ENCODE results near the gene SHC3.

SHC3 gene

GRCh38 chr9:89154651-89155336 lies 23.8 kb downstream of the SHC3 start:
- DNase-seq (ENCODE audit: low read depth) = no peak

DNA sequence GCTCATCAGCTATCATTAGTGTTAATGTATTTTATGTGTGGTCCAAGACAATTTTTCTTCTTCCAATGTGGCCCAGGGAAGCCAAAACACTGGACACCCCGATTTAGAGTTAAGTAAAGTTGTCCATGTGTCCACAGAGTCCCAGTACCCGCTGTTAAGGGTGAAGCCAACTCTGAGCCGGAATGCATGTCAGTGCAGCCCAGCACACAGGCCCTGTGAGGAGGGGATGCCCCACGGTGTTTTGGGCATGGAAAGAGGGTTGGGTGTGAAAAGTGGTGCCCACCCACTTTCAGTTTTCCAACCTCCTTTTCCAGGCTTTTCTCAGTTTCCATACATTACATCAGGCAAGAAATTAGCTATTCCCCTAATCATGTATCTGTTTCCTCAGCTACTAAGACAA lies 24.4 kb downstream of the SHC3 start:
- no peak for DNase-seq (ENCODE audit: low read depth)

DNA sequence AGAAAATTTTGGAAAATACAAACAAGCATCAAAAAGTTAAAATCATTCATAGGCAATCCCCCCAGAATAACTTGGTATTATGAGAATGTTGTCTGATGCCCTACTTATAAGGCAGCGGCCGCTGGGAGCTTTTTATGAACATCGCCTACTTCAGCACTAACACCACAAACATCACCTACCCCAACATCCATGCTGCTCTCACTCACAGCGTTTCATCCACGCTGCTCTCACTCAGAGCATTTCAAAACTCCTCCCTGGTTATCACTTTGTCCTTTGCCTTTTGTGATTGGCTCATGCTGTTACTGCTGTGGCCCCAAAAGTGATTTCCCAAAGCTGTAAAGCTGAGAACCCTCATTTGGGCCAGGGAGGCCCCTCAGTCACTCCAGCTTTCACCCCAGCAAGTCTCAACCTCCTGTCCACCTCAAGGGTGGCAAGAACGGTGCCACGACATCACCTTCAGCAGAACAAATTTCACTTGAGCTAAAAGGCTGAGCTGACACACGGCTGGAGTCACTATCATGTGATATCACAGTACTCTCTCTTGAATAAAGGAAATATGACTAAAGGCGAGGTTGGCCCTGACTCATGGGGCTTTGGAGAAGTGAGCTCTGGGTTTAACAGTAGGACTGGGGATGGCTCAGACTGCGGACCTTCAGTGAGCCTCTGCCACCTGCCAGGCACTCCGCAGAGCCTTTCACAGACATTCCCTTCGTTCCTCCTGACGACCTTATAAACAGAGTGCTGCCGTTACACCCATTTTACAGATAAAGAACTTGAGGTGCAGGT lies 25.2 kb downstream of the SHC3 start:
- no peak for DNase-seq (ENCODE audit: low read depth)

- no peak for DNase-seq (ENCODE audit: low read depth)
Measured at GRCh38 chr9:89149726-89150125, 28.9 kb downstream of the SHC3 start.

- DNase-seq (ENCODE audit: low read depth) = no peak
Measured at GRCh38 chr9:89145097-89145496, 33.5 kb downstream of the SHC3 start.

DNA sequence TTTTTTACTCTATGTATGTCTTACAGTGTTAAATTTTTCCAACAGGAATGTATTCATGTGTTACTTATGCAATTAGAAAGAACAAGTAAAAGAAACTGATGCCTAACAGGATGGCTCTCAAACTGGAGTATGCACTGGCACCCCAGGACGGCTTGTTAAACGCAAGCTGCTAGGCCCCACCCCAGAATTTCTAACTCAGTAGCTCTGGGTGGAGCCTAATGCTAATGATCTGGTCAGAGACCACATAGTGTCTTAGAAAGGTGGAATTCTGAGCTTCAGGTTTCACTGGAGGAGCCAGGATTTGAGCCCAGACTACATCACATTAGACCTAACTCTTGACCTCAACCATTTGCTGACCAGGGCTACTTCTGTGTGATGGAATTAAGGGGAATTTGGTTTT lies 34.4 kb downstream of the SHC3 start:
- DNase-seq (ENCODE audit: low read depth) = no peak

DNA sequence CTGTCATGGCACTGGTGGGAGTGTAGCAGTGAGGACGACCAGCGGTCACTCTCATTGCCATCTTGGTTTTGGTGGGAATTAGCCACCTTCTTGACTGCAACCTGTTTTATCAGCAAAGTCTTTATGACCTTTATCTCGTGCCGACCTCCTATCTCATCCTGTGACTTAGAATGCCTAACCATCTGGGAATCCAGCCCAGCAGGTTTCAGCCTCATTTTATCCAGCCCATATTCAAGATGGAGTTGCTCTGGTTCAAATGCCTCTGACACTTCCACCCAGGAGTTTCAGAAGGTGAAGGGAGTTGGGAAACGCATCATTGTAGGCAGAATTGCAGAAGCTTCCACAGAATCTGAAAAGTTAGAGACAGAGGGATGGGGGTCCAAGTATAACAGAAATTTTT lies 35.4 kb downstream of the SHC3 start:
- no peak for DNase-seq (ENCODE audit: low read depth)

DNA sequence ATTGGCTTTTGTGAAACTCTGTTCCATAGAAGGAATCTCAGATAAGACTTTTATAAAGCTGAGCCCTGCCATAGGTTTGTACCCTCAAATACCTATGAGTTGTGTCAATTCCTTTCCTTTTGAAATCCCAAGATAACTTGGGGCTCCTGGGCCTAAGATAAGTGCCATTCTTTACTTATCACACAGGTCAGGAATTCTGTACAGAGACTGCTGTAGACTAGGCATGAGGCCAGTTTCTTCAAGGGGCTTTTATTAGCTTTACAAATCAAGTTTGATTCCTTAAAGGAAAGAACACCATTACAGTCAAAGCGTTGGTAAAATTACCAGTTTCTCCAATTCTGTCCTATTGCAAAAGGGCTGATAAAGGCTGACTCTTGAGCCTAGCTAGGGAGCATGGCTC lies 39.2 kb downstream of the SHC3 start:
- DNase-seq (ENCODE audit: low read depth) = no peak

DNA sequence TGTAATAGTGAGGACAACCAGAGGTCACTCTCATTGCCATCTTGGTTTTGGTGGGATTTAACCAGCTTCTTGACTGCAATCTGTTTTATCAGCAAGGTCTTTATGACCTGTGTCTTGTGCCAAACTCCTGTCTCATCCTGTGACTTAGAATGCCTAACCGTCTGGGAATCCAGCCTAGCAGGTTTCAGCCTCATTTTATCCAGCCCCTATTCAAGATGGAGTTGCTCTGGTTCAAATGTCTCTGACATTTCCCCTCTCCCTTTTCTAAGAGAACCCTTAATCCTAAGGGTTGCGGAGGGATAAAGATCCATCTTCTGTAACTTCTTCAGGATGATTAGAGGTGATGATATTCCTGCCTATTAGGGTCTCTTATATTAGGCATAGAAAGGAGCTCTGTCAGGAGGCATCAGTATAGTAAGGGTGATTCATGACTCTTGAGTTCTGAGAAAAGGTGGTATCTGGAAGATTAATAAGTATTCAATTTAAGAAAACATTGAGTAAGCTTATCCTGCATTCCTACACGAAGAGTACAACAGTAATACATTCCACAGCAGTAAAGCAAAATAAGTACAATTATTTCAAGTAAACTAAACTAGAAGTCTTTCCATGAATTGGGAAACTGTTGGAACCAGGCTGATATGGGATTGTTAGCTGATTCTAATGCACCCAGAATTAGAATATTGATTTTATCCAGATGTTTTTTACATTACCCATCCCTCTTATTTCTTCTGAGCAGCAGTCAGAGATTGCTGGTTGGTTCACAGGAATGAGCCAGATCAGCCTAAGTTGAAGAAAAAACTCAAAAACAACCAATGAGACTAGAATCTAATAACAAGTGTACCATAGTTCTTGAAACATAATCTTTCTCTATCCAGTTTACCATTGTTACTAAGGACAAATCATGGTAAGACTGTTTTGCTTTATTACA lies 39.9 kb downstream of the SHC3 start:
- DNase-seq (ENCODE audit: low read depth) = no peak

DNA sequence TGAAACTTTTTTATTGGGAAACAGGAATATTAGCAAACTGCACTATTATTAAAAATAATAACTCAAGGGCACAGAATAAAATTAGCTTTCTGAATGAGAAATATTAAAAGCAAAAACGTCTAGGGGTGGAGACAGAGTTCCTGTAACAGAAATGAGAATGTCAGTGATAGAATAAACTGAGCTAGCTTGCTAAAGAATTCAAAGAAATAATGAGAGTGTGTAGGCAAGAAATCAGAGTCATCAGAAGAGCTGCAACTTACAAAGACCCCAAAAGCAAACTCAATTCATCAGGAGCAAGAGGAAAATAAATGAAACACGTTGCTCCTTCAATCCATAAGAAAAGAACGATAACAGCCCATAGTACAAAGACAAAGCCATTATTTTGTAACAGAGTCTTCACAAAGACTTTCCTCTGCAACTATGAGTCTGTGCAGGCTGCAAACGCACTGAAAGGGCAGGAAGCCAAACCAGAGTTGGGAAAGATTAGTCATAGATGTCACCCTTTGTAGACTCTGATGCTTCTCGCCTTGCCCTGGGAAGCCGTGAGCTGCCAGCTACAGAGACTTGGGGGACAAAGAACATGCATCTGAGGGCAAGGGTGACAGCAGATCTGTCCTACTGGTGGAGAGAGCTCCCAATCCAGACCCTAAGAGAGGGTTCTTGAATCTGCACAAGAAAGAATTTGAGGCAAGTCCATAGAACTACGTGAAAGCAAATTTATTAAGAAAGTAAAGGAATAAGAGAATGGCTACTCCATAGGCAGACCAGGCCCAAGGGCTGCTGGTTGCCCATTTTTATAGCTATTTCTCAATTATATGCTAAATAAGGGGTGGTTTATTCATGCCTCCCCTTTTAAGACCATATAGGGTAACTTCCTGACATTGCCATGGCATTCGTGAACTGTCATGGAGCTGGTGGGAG lies 40.8 kb downstream of the SHC3 start:
- no peak for DNase-seq (ENCODE audit: low read depth)

DNA sequence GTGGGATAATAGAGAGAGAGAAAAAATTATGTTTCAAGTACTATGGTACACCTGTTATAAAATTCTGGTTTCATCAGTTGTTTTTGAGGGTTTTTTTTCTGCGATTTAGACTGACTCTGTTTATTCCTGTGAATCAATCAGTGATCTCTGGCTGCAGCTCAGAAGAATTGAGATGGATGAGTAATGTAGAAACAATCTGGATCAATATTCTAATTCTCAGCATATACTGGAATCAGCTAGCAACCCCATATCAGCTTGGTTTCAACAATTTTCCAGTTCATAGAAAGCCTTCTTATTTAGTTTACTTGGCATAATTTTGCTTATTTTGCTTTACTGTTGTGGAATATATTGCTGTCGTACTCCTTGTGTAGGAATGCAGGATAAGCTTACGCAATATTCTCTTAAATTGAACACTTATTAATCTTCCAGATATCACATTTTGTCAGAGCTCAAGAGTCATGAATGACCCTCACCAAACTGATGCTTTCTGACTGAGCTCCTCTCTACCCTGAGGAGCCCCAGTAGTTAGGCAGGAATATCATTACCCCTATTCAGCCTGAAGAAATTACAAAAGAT lies 42.9 kb downstream of the SHC3 start:
- DNase-seq (ENCODE audit: low read depth) = no peak

DNA sequence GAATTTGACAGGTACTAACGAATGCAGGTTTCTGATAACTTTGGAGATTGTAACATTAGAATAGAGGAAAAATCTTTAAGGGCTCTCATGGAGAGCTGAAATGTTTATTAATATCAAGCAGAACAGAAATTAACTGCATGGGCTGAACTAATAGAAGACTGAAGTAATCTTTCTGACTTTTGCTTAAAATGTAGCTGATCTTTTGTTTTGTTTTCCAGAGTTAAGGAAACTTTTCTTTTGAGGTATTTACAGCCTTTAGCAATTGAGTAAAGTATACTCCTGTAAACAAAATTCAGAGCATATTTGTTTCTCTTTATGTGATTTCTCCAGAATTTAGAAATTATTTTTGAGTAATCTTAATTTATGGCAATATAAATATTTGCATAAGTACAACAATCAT lies 43.9 kb downstream of the SHC3 start:
- DNase-seq (ENCODE audit: low read depth) = no peak

GRCh38 chr9:89122949-89123348 lies 55.7 kb downstream of the SHC3 start:
- DNase-seq (ENCODE audit: low read depth) = no peak

DNA sequence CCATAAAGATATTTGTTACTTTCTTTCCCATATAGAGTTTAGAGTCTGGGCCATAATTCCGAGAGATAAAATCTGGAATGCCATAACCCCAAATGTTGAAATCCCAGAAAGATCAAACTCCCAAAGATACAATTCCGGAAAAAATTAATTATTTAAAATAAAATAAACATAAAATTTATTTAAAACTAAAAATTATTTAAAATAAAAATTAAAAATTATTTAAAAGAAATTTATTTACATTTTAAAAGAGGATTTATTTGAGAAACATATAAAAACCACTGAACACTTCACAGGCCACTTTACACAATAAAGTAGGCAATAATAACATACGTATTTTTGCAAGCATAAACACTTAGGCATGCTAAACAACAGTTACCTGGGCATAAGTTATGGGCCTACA lies 57.9 kb downstream of the SHC3 start:
- no peak for DNase-seq (ENCODE audit: low read depth)

DNA sequence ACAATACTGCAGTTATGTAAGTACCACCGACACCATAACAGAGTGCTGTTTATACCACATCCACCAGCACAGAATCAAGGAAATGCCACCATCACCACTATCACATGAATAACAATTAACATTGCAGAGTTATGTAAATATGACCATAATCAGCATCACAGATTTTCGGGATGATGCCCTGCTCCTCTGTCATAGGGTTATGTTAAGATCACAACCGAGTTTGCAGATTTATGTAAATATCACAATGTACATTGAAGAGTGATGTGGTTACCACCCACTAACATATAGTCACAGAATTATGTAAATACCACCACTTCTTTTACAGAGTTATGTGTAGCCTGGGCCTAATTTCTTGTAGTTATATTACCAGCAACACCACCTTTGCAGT lies 61.8 kb downstream of the SHC3 start:
- no peak for DNase-seq (ENCODE audit: low read depth)

GRCh38 chr9:89116064-89116804 lies 62.4 kb downstream of the SHC3 start:
- no peak for DNase-seq (ENCODE audit: low read depth)

- no peak for DNase-seq (ENCODE audit: low read depth)
Measured at GRCh38 chr9:89115426-89115825, 63.2 kb downstream of the SHC3 start.

DNA sequence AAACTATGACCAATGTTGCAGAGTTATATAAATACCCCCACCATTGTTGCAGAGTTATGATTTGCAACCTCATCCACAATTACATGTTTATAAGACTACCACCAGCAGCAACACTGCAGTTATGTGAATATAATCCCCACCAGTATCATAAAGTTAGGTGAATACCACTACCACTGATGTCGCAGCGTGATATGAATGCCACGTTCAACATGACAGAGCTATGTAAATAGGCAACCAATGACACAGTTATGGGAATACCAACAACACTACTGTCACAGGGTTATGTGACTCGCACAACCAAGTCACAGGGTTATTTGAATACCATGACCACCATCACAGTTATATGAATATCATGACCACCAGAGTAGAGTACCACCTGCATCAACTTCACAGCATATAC lies 63.9 kb downstream of the SHC3 start:
- DNase-seq (ENCODE audit: low read depth) = no peak

DNA sequence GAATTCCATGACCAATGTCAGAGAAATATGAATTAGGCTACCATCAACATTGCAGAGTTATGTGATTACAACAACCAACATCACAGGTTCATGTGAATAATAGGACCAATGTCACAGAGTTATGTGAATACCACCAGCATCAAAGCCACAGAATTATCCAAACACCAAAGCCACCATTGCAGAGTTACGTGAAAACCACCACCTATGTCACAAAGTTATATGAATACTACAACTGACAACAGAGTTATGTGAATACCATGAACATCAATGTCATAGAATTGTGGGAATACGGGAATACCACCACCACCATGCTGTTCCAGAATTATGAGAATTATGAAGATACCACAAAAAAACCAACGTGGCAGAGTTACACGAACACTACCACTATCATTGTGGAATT lies 64.8 kb downstream of the SHC3 start:
- DNase-seq (ENCODE audit: low read depth) = no peak

DNA sequence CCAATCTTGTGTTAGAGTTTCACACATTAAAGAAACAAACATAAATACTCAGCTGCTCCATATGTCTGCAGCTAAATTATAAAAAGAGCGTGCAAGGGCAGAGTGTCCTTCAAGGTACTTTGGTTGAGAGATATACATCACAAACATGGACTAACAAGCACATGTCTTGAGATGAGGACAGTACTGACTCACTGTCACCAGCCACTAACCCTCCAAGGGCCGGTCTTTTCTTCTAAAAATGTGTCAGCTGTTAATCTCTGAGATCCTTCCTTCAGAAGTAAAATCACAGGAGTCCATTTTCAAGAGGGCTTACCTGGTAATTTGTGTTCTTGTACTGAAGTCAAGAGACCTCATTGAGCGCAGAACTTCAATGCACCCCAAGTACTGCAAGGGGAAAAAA lies 66.4 kb downstream of the SHC3 start:
- no peak for DNase-seq (ENCODE audit: low read depth)

DNA sequence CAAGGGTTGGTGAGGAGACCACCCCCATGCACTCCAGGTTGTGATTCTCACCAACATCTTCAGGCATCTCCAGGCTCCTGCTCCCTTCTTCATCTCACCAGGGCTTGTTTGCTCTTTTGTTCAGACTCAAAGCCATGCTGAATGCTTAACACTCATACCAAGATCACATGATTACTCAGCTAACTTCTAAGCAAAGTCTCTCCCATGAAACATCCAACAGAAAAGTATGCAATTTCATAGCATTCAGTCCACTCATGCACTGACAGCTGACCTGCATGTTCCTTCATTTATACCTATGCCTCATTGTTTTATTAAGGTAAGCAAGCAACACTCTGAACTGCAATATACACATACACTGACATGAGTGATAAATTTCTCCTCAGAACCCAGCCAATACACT lies 69.0 kb downstream of the SHC3 start:
- DNase-seq (ENCODE audit: low read depth) = no peak
